ACHN (cell line): ENCODE measurements around the gene MAP3K5.
"Not testable (repeated sequence)": the region's sequence is repeated elsewhere in the genome, so short reads cannot be mapped to it uniquely, and the experiment has no call there.

Experiments
- DNase-seq: peaks from one replicate; pipeline ENCODE4 v3.0.0-alpha.2; 2015
- in situ Hi-C: cut with HindIII; loops from 2 replicates; pipeline ENCODE4 v1.10.0; 2017; ENCODE audit warnings: low sequenced_read_pairs, low pct_ligation_motif_present, low pct_unique_long_range_greater_than_20kb

The MAP3K5 gene

GRCh38 chr6:136607932-136608772 is 184.1 kb downstream of the MAP3K5 start:
- in situ Hi-C loops: no loop called here
- peak; percentile 76 for DNase-seq

GRCh38 chr6:136607204-136607931 is 184.9 kb downstream of the MAP3K5 start:
- DNase-seq: no peak
- in situ Hi-C loops: no loop called here

GRCh38 chr6:136604928-136605510 is 187.3 kb downstream of the MAP3K5 start:
- in situ Hi-C loops: no loop called here
- DNase-seq: no peak

- in situ Hi-C loops: no loop called here
- DNase-seq: no peak
Observed at GRCh38 chr6:136604328-136604825, 187.9 kb downstream of the MAP3K5 start.

GRCh38 chr6:136600818-136601217 is 191.5 kb downstream of the MAP3K5 start:
- in situ Hi-C loops: no loop called here
- no peak for DNase-seq

GRCh38 chr6:136599329-136600011 is 192.8 kb downstream of the MAP3K5 start:
- in situ Hi-C loops: no loop called here
- no peak for DNase-seq

- DNase-seq: no peak
- in situ Hi-C loops: no loop called here
Observed at GRCh38 chr6:136598048-136598447, 194.2 kb downstream of the MAP3K5 start.

GRCh38 chr6:136594671-136595070 is 197.6 kb downstream of the MAP3K5 start:
- DNase-seq: no peak
- in situ Hi-C loops: no loop called here

GRCh38 chr6:136593748-136594490 is 198.4 kb downstream of the MAP3K5 start:
- DNase-seq: peak; percentile 98
- in situ Hi-C loops: no loop called here

- no peak for DNase-seq
- in situ Hi-C loops: no loop called here
Observed at GRCh38 chr6:136592930-136593673, 199.2 kb downstream of the MAP3K5 start.

- in situ Hi-C loops: no loop called here
- DNase-seq: no peak
Observed at GRCh38 chr6:136591617-136592016, 200.7 kb downstream of the MAP3K5 start.

- DNase-seq, in situ Hi-C loops: not testable (repeated sequence)
Observed at GRCh38 chr6:136590846-136591245, 201.4 kb downstream of the MAP3K5 start.

- no peak for DNase-seq
- in situ Hi-C loops: no loop called here
Observed at GRCh38 chr6:136587527-136587926, 204.8 kb downstream of the MAP3K5 start.

- in situ Hi-C loops: no loop called here
- peak; percentile 27 for DNase-seq
Observed at GRCh38 chr6:136586295-136586694, 206.0 kb downstream of the MAP3K5 start.

- in situ Hi-C loops, DNase-seq: not testable (repeated sequence)
Observed at GRCh38 chr6:136585523-136585922, 206.8 kb downstream of the MAP3K5 start.

- in situ Hi-C loops, DNase-seq: not testable (repeated sequence)
Observed at GRCh38 chr6:136584290-136584689, 208.0 kb downstream of the MAP3K5 start.

- DNase-seq: peak; percentile 50
- in situ Hi-C loops: no loop called here
Observed at GRCh38 chr6:136582711-136583471, 209.4 kb downstream of the MAP3K5 start.
